NCI-H1092 treated with DMSO at 0.1 percent for 48 hours (cell line): Measurements from ENCODE around the gene ST6GALNAC4.
"Not testable (repeated sequence)": the region's sequence is repeated elsewhere in the genome, so short reads cannot be mapped to it uniquely, and the experiment has no call there.

Experiments used
- DNase-seq: peaks from one replicate; lab custom pipeline; 2025; lab: John Stamatoyannopoulos, UW

Gene ST6GALNAC4

GRCh38 chr9:127885508-127886281, 31.1 kb downstream of the ST6GALNAC4 start:
- no peak for DNase-seq

GRCh38 chr9:127884976-127885490, 31.8 kb downstream of the ST6GALNAC4 start:
- DNase-seq = no peak

- DNase-seq = peak; percentile 75
Measured at GRCh38 chr9:127884427-127884911, 32.4 kb downstream of the ST6GALNAC4 start.

- no peak for DNase-seq
Measured at GRCh38 chr9:127883959-127884358, 32.9 kb downstream of the ST6GALNAC4 start.

- not testable (repeated sequence) for DNase-seq
Measured at GRCh38 chr9:127881715-127882114, 35.1 kb downstream of the ST6GALNAC4 start.

- DNase-seq = no peak
Measured at GRCh38 chr9:127880143-127880542, 36.7 kb downstream of the ST6GALNAC4 start.

GRCh38 chr9:127878652-127879390, 38.0 kb downstream of the ST6GALNAC4 start:
- no peak for DNase-seq

GRCh38 chr9:127878001-127878651, 38.7 kb downstream of the ST6GALNAC4 start:
- DNase-seq = peak; percentile 28

- peak; percentile 74 for DNase-seq
Measured at GRCh38 chr9:127877566-127877998, 39.3 kb downstream of the ST6GALNAC4 start, which contains the start of gene AK1. Gene AK1, minus strand, starts transcription at chr9:127877675. Its CDS starts 3,058 bp downstream, at chr9:127874617.

GRCh38 chr9:127876764-127877562, 39.9 kb downstream of the ST6GALNAC4 start:
- peak; percentile 52 for DNase-seq

GRCh38 chr9:127876026-127876763, 40.6 kb downstream of the ST6GALNAC4 start:
- no peak for DNase-seq

GRCh38 chr9:127875306-127875966, 41.4 kb downstream of the ST6GALNAC4 start:
- DNase-seq = no peak

- no peak for DNase-seq
Measured at GRCh38 chr9:127874301-127875221, 42.3 kb downstream of the ST6GALNAC4 start.

GRCh38 chr9:127873886-127874285, 43.0 kb downstream of the ST6GALNAC4 start:
- DNase-seq = no peak

GRCh38 chr9:127873223-127873691, 43.6 kb downstream of the ST6GALNAC4 start:
- DNase-seq = no peak

- no peak for DNase-seq
Measured at GRCh38 chr9:127872369-127873222, 44.2 kb downstream of the ST6GALNAC4 start.

GRCh38 chr9:127871531-127871930, 45.3 kb downstream of the ST6GALNAC4 start:
- no peak for DNase-seq

GRCh38 chr9:127870887-127871286, 46.0 kb downstream of the ST6GALNAC4 start:
- no peak for DNase-seq
